Activated naive CD8-positive, alpha-beta T cell treated with anti-CD3 and anti-CD28 coated beads, Interleukin-2, amount 10 ng/mL, durations not matched to agents 7 days and 5 days (primary cell): ENCODE measurements around the gene SORCS1. TPM values are rescaled to one million over a fixed set of nuclear protein-coding genes. Genes with fewer than 3 reads are reported as not detected.

ENCODE experiments used
- ATAC-seq: fragments of 150-1000 bp; cut with Tn5 transposase; one replicate; pipeline ENCODE4 v1.10.0; 2021; ENCODE audit warnings: low read depth, moderate library complexity
- POLR2A ChIA-PET: fragments of 350-600 bp; sonication (Branson Sonifier 250); formaldehyde crosslinking; loops from one replicate; lab custom pipeline; 2021; ENCODE audit warnings: antibody characterized with exemption; lab: Charles Lee
- DNase-seq: peaks from one replicate; pipeline ENCODE4 v3.0.0; 2021
- H3K27ac Mint-ChIP-seq: one replicate; pipeline ENCODE4 v1.8.0; 2022; ENCODE audit warnings: mild to moderate bottlenecking, mixed read lengths
- H3K27me3 Mint-ChIP-seq: one replicate; pipeline ENCODE4 v1.8.0; 2022; ENCODE audit warnings: mild to moderate bottlenecking, moderate library complexity, mixed read lengths
- H3K36me3 Mint-ChIP-seq: one replicate; pipeline ENCODE4 v1.8.0; 2021; ENCODE audit warnings: mild to moderate bottlenecking, mixed read lengths
- H3K4me1 Mint-ChIP-seq: one replicate; pipeline ENCODE4 v1.8.0; 2021; ENCODE audit warnings: mixed read lengths
- H3K4me3 Mint-ChIP-seq: one replicate; pipeline ENCODE4 v1.8.0; 2022; ENCODE audit warnings: mild to moderate bottlenecking, moderate library complexity, mixed read lengths
- H3K9me3 Mint-ChIP-seq: one replicate; pipeline ENCODE4 v1.8.0; 2021; ENCODE audit warnings: mixed read lengths
- total RNA-seq, 2 experiments: library from RNA; stranded (reverse); gene quantifications; one replicate each; pipeline ENCODE4 v1.2.3, GENCODE V29; 2021

SORCS1 gene
- total RNA-seq, 2 experiments from 2014 or later, result not detected

- Mint-ChIP-seq H3K4me1 (no peaks in the 10 kb centered on the region), H3K27me3 (no peaks in the 10 kb centered on the region), H3K36me3 (no peaks in the 10 kb centered on the region), H3K27ac (no peak overlapping the region), H3K9me3 (peaks cover 15% of the 10 kb centered on the region), H3K4me3 (no peak overlapping the region)
- ATAC-seq (no peak), DNase-seq (no peak)
- POLR2A ChIA-PET, result no interaction called here
Observed at GRCh38 chr10:107148906-107149305, 15.6 kb downstream of the SORCS1 start.

GRCh38 chr10:107144490-107144889, 20.0 kb downstream of the SORCS1 start:
- Mint-ChIP-seq H3K9me3 (peaks cover 5% of the 10 kb centered on the region), H3K4me1 (no peaks in the 10 kb centered on the region), H3K36me3 (no peaks in the 10 kb centered on the region), H3K4me3 (no peak overlapping the region), H3K27me3 (no peaks in the 10 kb centered on the region), H3K27ac (no peak overlapping the region)
- ATAC-seq (no peak), DNase-seq (no peak)
- POLR2A ChIA-PET, result no interaction called here

GRCh38 chr10:107141524-107142061, 22.9 kb downstream of the SORCS1 start:
- H3K36me3 Mint-ChIP-seq, result no peaks in the 10 kb centered on the region
- H3K4me3 Mint-ChIP-seq, result no peak overlapping the region
- H3K4me1 Mint-ChIP-seq, result no peaks in the 10 kb centered on the region
- no peak overlapping the region for H3K27ac Mint-ChIP-seq
- POLR2A ChIA-PET, result no interaction called here
- H3K9me3 Mint-ChIP-seq, result peaks cover 2% of the 10 kb centered on the region
- no peaks in the 10 kb centered on the region for H3K27me3 Mint-ChIP-seq
- ATAC-seq, result no peak
- no peak for DNase-seq

- POLR2A ChIA-PET, result no interaction called here
- Mint-ChIP-seq H3K27ac (no peak overlapping the region), H3K4me1 (no peaks in the 10 kb centered on the region), H3K27me3 (no peaks in the 10 kb centered on the region), H3K36me3 (no peaks in the 10 kb centered on the region), H3K9me3 (no peaks in the 10 kb centered on the region), H3K4me3 (no peak overlapping the region)
- DNase-seq (no peak), ATAC-seq (no peak)
Observed at GRCh38 chr10:107139237-107139636, 25.3 kb downstream of the SORCS1 start.

DNA sequence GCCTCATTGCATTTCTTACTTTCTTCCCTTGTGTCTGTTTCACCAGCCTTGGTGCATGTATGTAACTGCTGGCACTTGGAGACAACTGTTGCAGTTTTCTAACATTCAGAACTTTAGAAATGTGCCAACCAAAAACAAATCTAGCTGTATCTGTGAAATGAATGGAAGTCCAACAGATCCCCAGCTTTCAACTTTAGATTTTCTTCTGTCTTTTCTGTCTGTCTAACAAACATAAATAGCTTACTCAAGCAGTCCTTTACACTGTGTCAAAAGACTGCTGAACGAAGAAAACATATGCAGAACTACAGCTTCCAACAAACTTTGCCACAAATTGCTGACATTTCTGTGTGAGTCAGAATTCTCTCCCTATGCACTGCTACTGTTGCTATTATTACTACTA, 30.9 kb downstream of the SORCS1 start:
- Mint-ChIP-seq H3K27me3 (no peaks in the 10 kb centered on the region), H3K36me3 (no peaks in the 10 kb centered on the region), H3K9me3 (peaks cover 7% of the 10 kb centered on the region), H3K4me1 (no peaks in the 10 kb centered on the region), H3K27ac (no peak overlapping the region), H3K4me3 (no peak overlapping the region)
- POLR2A ChIA-PET, result no interaction called here
- no peak for ATAC-seq
- no peak for DNase-seq

DNA sequence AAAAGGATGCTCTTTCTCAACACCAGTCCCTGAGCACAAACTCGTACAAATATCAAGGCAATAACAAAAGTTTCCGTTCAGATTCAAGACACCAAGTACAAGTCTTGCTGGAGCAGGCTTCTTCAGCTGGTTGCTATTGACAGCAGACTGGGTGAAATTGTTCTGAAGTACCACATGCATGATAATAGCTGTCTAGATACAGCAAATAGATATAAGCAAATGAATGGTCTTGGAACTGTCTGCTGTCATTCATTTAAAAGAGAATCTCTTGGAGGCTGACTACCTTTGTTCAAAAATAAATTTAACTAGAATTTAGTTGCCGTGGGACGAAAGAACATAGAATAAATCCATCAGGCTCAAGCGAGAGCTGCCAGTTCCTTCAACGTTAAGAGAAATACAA, 35.5 kb downstream of the SORCS1 start:
- H3K4me1 Mint-ChIP-seq, result no peaks in the 10 kb centered on the region
- H3K27ac Mint-ChIP-seq, result no peak overlapping the region
- H3K4me3 Mint-ChIP-seq, result no peak overlapping the region
- peaks cover 7% of the 10 kb centered on the region for H3K9me3 Mint-ChIP-seq
- ATAC-seq (no peak), DNase-seq (no peak)
- no peaks in the 10 kb centered on the region for H3K36me3 Mint-ChIP-seq
- no peaks in the 10 kb centered on the region for H3K27me3 Mint-ChIP-seq
- POLR2A ChIA-PET, result no interaction called here

DNA sequence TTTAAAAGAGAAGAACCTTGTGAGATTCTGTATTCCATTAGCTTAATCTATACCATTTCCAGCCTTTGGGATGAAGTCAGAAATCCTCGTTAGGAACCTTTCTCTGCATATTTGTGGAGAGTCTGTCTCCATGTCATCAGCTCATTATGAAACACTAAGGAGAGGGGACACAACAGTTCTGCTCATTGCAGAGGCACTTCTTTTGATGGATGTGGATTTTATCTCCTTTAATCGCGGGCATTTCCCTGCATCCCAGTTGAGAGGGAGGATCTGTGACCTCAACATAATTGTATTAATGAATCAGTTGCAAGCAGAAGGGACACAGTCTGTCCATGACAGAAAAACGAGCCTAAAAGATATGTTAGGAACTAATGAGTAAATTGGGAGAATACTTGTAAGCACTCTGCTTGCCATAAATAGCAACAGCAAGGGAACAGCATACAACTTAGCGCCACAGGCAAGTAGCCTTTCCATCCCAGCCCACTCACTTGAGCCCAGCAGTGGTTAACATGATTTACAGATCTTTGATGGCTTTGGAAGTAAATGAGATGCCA, 37.9 kb downstream of the SORCS1 start:
- no peak overlapping the region for H3K4me3 Mint-ChIP-seq
- ATAC-seq, result no peak
- POLR2A ChIA-PET, result no interaction called here
- no peaks in the 10 kb centered on the region for H3K36me3 Mint-ChIP-seq
- H3K27me3 Mint-ChIP-seq, result no peaks in the 10 kb centered on the region
- H3K9me3 Mint-ChIP-seq, result peaks cover 8% of the 10 kb centered on the region
- H3K27ac Mint-ChIP-seq, result no peak overlapping the region
- H3K4me1 Mint-ChIP-seq, result no peaks in the 10 kb centered on the region
- no peak for DNase-seq

- Mint-ChIP-seq H3K4me3 (no peak overlapping the region), H3K9me3 (peaks cover 2% of the 10 kb centered on the region), H3K27ac (no peak overlapping the region), H3K36me3 (no peaks in the 10 kb centered on the region), H3K4me1 (no peaks in the 10 kb centered on the region), H3K27me3 (no peaks in the 10 kb centered on the region)
- no peak for DNase-seq
- no peak for ATAC-seq
- POLR2A ChIA-PET, result no interaction called here
Observed at GRCh38 chr10:107122703-107123102, 41.8 kb downstream of the SORCS1 start.

DNA sequence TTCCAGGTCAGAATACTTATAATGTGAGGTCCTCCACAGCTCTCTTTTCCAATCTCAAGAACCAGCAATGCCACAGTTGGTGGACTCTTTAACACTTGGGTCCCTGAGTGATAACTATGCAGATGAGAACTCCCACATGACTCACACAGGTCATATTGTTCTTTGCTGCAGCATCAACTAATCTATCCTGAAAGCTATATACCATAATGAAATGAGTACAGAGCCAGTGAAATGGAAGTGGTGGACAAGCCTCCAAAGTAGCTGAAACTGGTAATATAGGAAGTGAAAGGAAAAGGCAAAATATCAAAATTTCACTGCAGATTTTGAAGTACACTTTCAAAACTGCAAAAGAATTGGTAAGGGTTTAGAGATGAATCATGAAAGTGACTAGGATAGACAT, 45.6 kb downstream of the SORCS1 start:
- Mint-ChIP-seq H3K4me3 (no peak overlapping the region), H3K4me1 (no peaks in the 10 kb centered on the region), H3K27ac (no peak overlapping the region), H3K27me3 (no peaks in the 10 kb centered on the region), H3K36me3 (no peaks in the 10 kb centered on the region), H3K9me3 (peaks cover 3% of the 10 kb centered on the region)
- POLR2A ChIA-PET, result no interaction called here
- no peak for DNase-seq
- ATAC-seq, result no peak

- DNase-seq, result no peak
- H3K4me3 Mint-ChIP-seq, result no peak overlapping the region
- ATAC-seq, result no peak
- H3K36me3 Mint-ChIP-seq, result no peaks in the 10 kb centered on the region
- no peaks in the 10 kb centered on the region for H3K4me1 Mint-ChIP-seq
- H3K27me3 Mint-ChIP-seq, result no peaks in the 10 kb centered on the region
- no peak overlapping the region for H3K27ac Mint-ChIP-seq
- POLR2A ChIA-PET, result no interaction called here
- peaks cover 2% of the 10 kb centered on the region for H3K9me3 Mint-ChIP-seq
Observed at GRCh38 chr10:107104026-107104652, 60.4 kb downstream of the SORCS1 start.

GRCh38 chr10:107103174-107104025, 61.1 kb downstream of the SORCS1 start:
- ATAC-seq, result no peak
- Mint-ChIP-seq H3K27me3 (no peaks in the 10 kb centered on the region), H3K36me3 (no peaks in the 10 kb centered on the region), H3K4me3 (no peak overlapping the region), H3K9me3 (peaks cover 2% of the 10 kb centered on the region), H3K27ac (no peak overlapping the region), H3K4me1 (no peaks in the 10 kb centered on the region)
- POLR2A ChIA-PET, result no interaction called here
- DNase-seq, result no peak

- Mint-ChIP-seq H3K27ac (no peak overlapping the region), H3K36me3 (no peaks in the 10 kb centered on the region), H3K4me1 (no peaks in the 10 kb centered on the region), H3K9me3 (no peaks in the 10 kb centered on the region), H3K27me3 (no peaks in the 10 kb centered on the region), H3K4me3 (no peak overlapping the region)
- POLR2A ChIA-PET, result no interaction called here
- no peak for DNase-seq
- no peak for ATAC-seq
Observed at GRCh38 chr10:107098326-107098725, 66.2 kb downstream of the SORCS1 start.

DNA sequence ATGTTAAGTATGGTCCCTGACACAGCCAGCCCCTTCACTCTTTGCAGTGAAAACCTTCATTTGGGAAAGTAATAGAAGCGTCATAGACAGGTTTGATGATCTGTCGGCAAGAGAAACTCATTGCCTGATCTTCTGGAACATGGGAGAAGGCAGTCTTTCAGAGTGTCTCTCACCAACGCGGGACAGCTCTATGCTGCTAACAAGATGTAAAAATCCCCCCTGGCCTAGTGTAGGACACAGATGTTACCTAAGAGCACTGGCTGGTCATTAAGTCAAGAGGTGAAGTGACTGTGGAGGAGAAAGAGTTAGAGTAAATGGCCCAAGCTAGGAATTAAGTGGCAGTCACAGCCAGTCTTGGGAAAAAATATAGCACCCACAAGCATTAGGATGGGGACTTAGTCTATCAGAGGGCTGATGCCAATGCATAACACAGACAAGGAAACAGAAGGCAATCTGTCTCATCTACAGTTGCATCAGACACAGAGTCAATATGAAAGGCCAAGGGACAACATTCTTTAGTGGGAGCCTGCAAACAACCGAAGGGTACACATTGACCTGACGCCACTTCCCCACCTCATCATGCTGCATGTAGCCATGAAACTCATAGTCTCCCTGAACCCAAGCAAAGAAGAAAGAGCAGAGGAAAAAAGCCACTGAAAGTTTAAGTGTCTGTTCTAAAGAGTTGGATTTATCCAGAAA, 69.5 kb downstream of the SORCS1 start:
- ATAC-seq, result no peak
- Mint-ChIP-seq H3K27me3 (no peaks in the 10 kb centered on the region), H3K4me3 (no peak overlapping the region), H3K27ac (no peak overlapping the region), H3K9me3 (peaks cover 4% of the 10 kb centered on the region), H3K36me3 (no peaks in the 10 kb centered on the region), H3K4me1 (no peaks in the 10 kb centered on the region)
- POLR2A ChIA-PET, result no interaction called here
- no peak for DNase-seq
